ENCODE data around the gene TUT1.
"Not testable (repeated sequence)": the region's sequence is repeated elsewhere in the genome, so short reads cannot be mapped to it uniquely, and the experiment has no call there.

Gene TUT1

GRCh38 chr11:62592989-62593421 is 1.7 kb upstream of the TUT1 start:
- no peak overlapping the region for H2AFZ ChIP-seq (ENCODE audit: low read depth, low read length)
- H3K27ac ChIP-seq (ENCODE audit: low read length) = peak overlapping the region; percentile 79
- H3K4me3 ChIP-seq (ENCODE audit: low read depth in 1 of 2, low read length in 2 of 2) = peak overlapping the region in 1 of 2 experiments; percentile 84; a peak in 2 of 4 replicates
- TF ChIP-seq CTCF (IDR thresholded peaks at IDR 0.05; ENCODE audit: borderline replicate concordance, extremely low read depth, low read length, poor library complexity, severe bottlenecking) (no peak), EZH2 (IDR thresholded peaks at IDR 0.05; ENCODE audit: borderline replicate concordance, low read depth, low read length, severe bottlenecking) (no peak)
- no peaks in the 10 kb centered on the region for H3K9me3 ChIP-seq (ENCODE audit: insufficient read depth, low read length, severe bottlenecking)
- H3K27me3 ChIP-seq (ENCODE audit: insufficient read depth, low read length, poor library complexity) = no peaks in the 10 kb centered on the region
- H3K9ac ChIP-seq (ENCODE audit: low read depth, low read length) = peak overlapping the region; percentile 66
- peaks cover 64% of the 10 kb centered on the region for H3K4me1 ChIP-seq (ENCODE audit: insufficient read depth, low read length)
- peak overlapping the region; percentile 95 for H3K4me2 ChIP-seq (ENCODE audit: insufficient read depth, low read length)
- no peak for DNase-seq
- H3K79me2 ChIP-seq (ENCODE audit: insufficient read depth, low read length) = peaks cover 47% of the 10 kb centered on the region
- H4K20me1 ChIP-seq (ENCODE audit: insufficient read depth, low read length) = peaks cover 23% of the 10 kb centered on the region
- ATAC-seq (ENCODE audit: insufficient read depth, low read depth) = no peak
- peaks cover 62% of the 10 kb centered on the region for H3K36me3 ChIP-seq (ENCODE audit: insufficient read depth, low read length)

- no peak for ATAC-seq (ENCODE audit: insufficient read depth, low read depth)
- Histone ChIP-seq H3K27ac (ENCODE audit: low read length) (peak overlapping the region; percentile 79), H3K4me3 (ENCODE audit: low read depth in 1 of 2, low read length in 2 of 2) (peak overlapping the region; percentile 19 to 84; a peak in 3 of 4 replicates), H3K4me2 (ENCODE audit: insufficient read depth, low read length) (peak overlapping the region; percentile 95), H3K79me2 (ENCODE audit: insufficient read depth, low read length) (peaks cover 39% of the 10 kb centered on the region), H3K9ac (ENCODE audit: low read depth, low read length) (peak overlapping the region; percentile 66), H3K4me1 (ENCODE audit: insufficient read depth, low read length) (peaks cover 59% of the 10 kb centered on the region), H4K20me1 (ENCODE audit: insufficient read depth, low read length) (peaks cover 17% of the 10 kb centered on the region), H3K36me3 (ENCODE audit: insufficient read depth, low read length) (peaks cover 62% of the 10 kb centered on the region), H3K27me3 (ENCODE audit: insufficient read depth, low read length, poor library complexity) (no peaks in the 10 kb centered on the region), H2AFZ (ENCODE audit: low read depth, low read length) (peak overlapping the region; percentile 80), H3K9me3 (ENCODE audit: insufficient read depth, low read length, severe bottlenecking) (no peaks in the 10 kb centered on the region)
- peak; percentile 18 for TF ChIP-seq CTCF (IDR thresholded peaks at IDR 0.05; ENCODE audit: borderline replicate concordance, extremely low read depth, low read length, poor library complexity, severe bottlenecking)
- no peak for TF ChIP-seq EZH2 (IDR thresholded peaks at IDR 0.05; ENCODE audit: borderline replicate concordance, low read depth, low read length, severe bottlenecking)
- no peak for DNase-seq
Observed at GRCh38 chr11:62592146-62592815, 958 bp upstream of the TUT1 start.

GRCh38 chr11:62588966-62589637 is 2.2 kb downstream of the TUT1 start:
- DNase-seq (peak; percentile 48), ATAC-seq (ENCODE audit: insufficient read depth, low read depth) (no peak)
- H3K4me2 ChIP-seq (ENCODE audit: insufficient read depth, low read length) = 0 out of 2 replicates have a peak overlapping the region, but pooled peaks have one; percentile 95
- H3K9me3 ChIP-seq (ENCODE audit: insufficient read depth, low read length, severe bottlenecking) = no peaks in the 10 kb centered on the region
- H3K36me3 ChIP-seq (ENCODE audit: insufficient read depth, low read length) = peaks cover 49% of the 10 kb centered on the region
- H3K4me3 ChIP-seq (ENCODE audit: low read depth in 1 of 2, low read length in 2 of 2) = no peak overlapping the region
- peaks cover 39% of the 10 kb centered on the region for H3K4me1 ChIP-seq (ENCODE audit: insufficient read depth, low read length)
- H4K20me1 ChIP-seq (ENCODE audit: insufficient read depth, low read length) = peaks cover 6% of the 10 kb centered on the region
- TF ChIP-seq CTCF (IDR thresholded peaks at IDR 0.05; ENCODE audit: borderline replicate concordance, extremely low read depth, low read length, poor library complexity, severe bottlenecking) = peak; percentile 44
- no peak for TF ChIP-seq EZH2 (IDR thresholded peaks at IDR 0.05; ENCODE audit: borderline replicate concordance, low read depth, low read length, severe bottlenecking)
- no peak overlapping the region for H2AFZ ChIP-seq (ENCODE audit: low read depth, low read length)
- H3K27me3 ChIP-seq (ENCODE audit: insufficient read depth, low read length, poor library complexity) = no peaks in the 10 kb centered on the region
- peaks cover 36% of the 10 kb centered on the region for H3K79me2 ChIP-seq (ENCODE audit: insufficient read depth, low read length)
- H3K27ac ChIP-seq (ENCODE audit: low read length) = no peak overlapping the region
- no peak overlapping the region for H3K9ac ChIP-seq (ENCODE audit: low read depth, low read length)

GRCh38 chr11:62585356-62585755 is 6.0 kb downstream of the TUT1 start:
- H3K4me3 ChIP-seq (ENCODE audit: low read depth in 1 of 2, low read length in 2 of 2); H3K4me2 ChIP-seq (ENCODE audit: insufficient read depth, low read length); H3K9me3 ChIP-seq (ENCODE audit: insufficient read depth, low read length, severe bottlenecking); H2AFZ ChIP-seq (ENCODE audit: low read depth, low read length); ATAC-seq (ENCODE audit: insufficient read depth, low read depth); H4K20me1 ChIP-seq (ENCODE audit: insufficient read depth, low read length); H3K27me3 ChIP-seq (ENCODE audit: insufficient read depth, low read length, poor library complexity); H3K27ac ChIP-seq (ENCODE audit: low read length); H3K9ac ChIP-seq (ENCODE audit: low read depth, low read length); DNase-seq: not testable (repeated sequence)
- Histone ChIP-seq H3K4me1 (ENCODE audit: insufficient read depth, low read length) (peaks cover 10% of the 10 kb centered on the region), H3K79me2 (ENCODE audit: insufficient read depth, low read length) (peaks cover 32% of the 10 kb centered on the region), H3K36me3 (ENCODE audit: insufficient read depth, low read length) (peaks cover 54% of the 10 kb centered on the region)

GRCh38 chr11:62581735-62582134 is 9.6 kb downstream of the TUT1 start:
- H3K9me3 ChIP-seq (ENCODE audit: insufficient read depth, low read length, severe bottlenecking); H3K9ac ChIP-seq (ENCODE audit: low read depth, low read length); H2AFZ ChIP-seq (ENCODE audit: low read depth, low read length); H3K27ac ChIP-seq (ENCODE audit: low read length); H3K4me1 ChIP-seq (ENCODE audit: insufficient read depth, low read length); H3K4me3 ChIP-seq (ENCODE audit: low read depth in 1 of 2, low read length in 2 of 2); H3K27me3 ChIP-seq (ENCODE audit: insufficient read depth, low read length, poor library complexity); DNase-seq; H3K4me2 ChIP-seq (ENCODE audit: insufficient read depth, low read length); ATAC-seq (ENCODE audit: insufficient read depth, low read depth); H4K20me1 ChIP-seq (ENCODE audit: insufficient read depth, low read length): not testable (repeated sequence)
- peaks cover 19% of the 10 kb centered on the region for H3K79me2 ChIP-seq (ENCODE audit: insufficient read depth, low read length)
- H3K36me3 ChIP-seq (ENCODE audit: insufficient read depth, low read length) = peaks cover 66% of the 10 kb centered on the region

All from DND-41 (cell line).